Gastroesophageal sphincter (tissue), 3 donors: ENCODE results near the gene BORCS6.

ENCODE experiments used
- POLR2A ChIP-seq, 2 donors: fragments of 450-650 bp; IDR thresholded peaks; one replicate each; pipeline ENCODE4 v1.6.1; 2017; ENCODE audit warnings: antibody characterized with exemption in 2 of 2, mild to moderate bottlenecking in 2 of 2, moderate library complexity in 1 of 2
- TF ChIP-seq, protein P1 (sequence below), 4 experiments: fragments of 200-600 bp in 2 of 4; fragments of 450-650 bp in 2 of 4; sonication (generic) in 1 of 4; IDR thresholded peaks; one replicate each; pipeline ENCODE4 v1.5.1; 2017 to 2019; ENCODE audit warnings: antibody characterized with exemption in 4 of 4, mild to moderate bottlenecking in 2 of 4, moderate library complexity in 2 of 4

DNA sequence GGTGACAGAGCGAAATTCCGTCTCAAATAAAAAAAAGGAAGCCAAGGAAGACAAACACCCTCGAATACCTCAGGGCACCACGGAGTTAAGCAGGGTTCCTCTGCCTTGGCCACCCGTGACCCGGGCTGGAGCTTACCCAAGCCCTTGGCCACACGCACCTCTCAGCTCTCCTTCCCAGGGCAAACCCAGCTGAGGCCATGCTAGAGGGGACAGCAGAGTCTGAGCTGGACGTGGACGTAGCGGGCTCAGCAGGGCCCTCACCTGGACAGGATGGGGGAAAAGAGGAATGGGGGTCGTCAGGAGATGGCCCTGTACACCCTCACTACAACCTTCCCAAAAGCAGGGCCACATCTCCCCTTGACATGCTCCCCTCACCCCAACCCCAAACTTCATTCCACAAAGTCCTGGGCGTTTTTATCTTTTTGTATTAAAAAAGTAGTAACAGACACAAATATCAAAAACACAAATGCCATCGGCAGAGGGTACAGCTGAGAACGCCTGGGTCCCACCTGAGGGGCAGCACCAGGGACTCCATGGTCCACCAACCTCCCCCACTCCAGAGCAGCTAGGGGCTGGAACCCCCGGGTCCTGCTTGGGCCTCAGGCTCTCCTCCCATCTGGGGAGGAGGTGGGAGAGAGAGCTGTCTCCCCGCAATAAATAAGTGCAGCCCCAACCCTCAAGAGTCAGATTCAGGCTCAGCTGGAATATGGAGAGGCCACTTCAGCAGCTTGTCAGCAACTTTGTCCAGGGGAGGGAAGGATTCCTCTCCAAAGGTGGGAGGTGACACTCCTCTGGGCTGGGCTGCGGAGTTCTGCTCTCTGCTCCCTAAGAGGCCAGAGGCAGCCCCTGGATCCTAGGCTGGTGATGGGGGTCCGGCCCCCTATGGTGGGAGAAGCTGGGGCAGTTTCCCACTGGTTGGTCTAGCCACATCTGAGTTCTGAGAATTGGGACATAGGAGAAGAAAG, 49.6 kb downstream of the BORCS6 start:
- TF ChIP-seq POLR2A (IDR thresholded peaks at IDR 0.05), result no peak
- TF ChIP-seq, protein P1, sequence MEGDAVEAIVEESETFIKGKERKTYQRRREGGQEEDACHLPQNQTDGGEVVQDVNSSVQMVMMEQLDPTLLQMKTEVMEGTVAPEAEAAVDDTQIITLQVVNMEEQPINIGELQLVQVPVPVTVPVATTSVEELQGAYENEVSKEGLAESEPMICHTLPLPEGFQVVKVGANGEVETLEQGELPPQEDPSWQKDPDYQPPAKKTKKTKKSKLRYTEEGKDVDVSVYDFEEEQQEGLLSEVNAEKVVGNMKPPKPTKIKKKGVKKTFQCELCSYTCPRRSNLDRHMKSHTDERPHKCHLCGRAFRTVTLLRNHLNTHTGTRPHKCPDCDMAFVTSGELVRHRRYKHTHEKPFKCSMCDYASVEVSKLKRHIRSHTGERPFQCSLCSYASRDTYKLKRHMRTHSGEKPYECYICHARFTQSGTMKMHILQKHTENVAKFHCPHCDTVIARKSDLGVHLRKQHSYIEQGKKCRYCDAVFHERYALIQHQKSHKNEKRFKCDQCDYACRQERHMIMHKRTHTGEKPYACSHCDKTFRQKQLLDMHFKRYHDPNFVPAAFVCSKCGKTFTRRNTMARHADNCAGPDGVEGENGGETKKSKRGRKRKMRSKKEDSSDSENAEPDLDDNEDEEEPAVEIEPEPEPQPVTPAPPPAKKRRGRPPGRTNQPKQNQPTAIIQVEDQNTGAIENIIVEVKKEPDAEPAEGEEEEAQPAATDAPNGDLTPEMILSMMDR (IDR thresholded peaks at IDR 0.05), result no peak
